Endothelial cell of coronary artery (primary cell): ENCODE results near the gene IL15. TPM values are rescaled to one million over a fixed set of nuclear protein-coding genes. Genes with fewer than 3 reads are reported as not detected.

Experiments
- total RNA-seq: library from RNA; depleted of rRNA; stranded (reverse); fragments of >200 nt; gene quantifications from 2 replicates; pipeline ENCODE4 v1.2.3, GENCODE V29; 2014

IL15 gene, protein sequence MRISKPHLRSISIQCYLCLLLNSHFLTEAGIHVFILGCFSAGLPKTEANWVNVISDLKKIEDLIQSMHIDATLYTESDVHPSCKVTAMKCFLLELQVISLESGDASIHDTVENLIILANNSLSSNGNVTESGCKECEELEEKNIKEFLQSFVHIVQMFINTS
- total RNA-seq = 1.4 and 2.5 TPM in 2 replicates

DNA sequence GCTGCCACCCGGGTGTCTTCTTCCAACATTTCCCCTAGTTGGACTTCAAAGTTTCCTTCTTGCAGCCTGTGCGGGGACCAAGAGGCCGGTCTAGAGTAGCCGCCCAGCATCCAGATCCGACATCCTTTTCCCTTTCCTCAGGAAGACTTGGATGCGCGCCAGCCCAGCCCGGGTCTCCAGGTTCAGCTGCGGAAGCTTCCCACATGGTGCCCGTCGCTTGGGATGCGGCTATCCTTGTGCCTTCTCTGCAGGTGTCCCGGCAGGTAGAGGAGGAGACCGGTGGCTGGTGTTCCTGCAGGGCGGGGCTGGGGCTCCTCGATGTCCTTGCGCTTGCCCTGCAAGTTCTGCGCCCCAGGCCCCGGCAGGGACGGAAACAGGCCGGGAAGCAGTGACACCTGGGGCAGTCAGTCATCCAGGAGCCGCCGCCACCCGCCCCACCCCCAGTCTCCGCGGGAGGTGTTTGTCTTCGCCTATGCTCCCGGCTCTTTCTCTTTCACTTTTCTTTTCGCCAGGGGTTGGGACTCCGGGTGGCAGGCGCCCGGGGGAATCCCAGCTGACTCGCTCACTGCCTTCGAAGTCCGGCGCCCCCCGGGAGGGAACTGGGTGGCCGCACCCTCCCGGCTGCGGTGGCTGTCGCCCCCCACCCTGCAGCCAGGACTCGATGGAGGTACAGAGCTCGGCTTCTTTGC, at the start of gene IL15:
Gene IL15, plus strand, starts transcription at position 502 of the 689 bp plus-strand sequence. CDS start 82,882 bp downstream, outside the sequence.

